ENCODE measurements around the gene ADH4. TPM values are rescaled to one million over a fixed set of nuclear protein-coding genes. Genes with fewer than 3 reads are reported as not detected.
"Not testable (repeated sequence)": the region's sequence is repeated elsewhere in the genome, so short reads cannot be mapped to it uniquely, and the experiment has no call there.

ADH4 gene
- total RNA-seq, 1 experiment from 2014 or later = 0.25 TPM

DNA sequence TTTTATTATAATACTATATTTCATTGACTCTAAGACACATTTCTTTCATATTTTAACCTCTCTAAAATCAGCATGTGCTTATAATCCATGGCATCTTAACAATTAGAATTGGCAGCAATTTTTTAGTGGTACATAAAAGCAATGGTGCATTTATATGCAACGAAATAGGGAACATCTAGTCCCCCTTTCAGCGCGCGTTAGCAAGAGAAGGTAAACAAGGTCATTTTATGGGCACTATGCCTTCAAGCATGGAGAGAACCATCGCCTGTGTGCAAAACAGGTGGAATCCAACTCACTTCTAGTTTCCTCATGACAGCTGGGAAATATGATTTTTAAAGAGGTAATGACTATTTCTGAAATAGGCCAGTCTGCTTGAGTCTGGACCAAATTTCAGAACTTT, 61.9 kb downstream of the ADH4 start:
- peaks cover 50% of the 10 kb centered on the region for H3K79me2 ChIP-seq (ENCODE audit: insufficient read depth, low read length)
- H3K27me3 ChIP-seq (ENCODE audit: insufficient read depth, low read length) = no peaks in the 10 kb centered on the region
- H2AFZ ChIP-seq (ENCODE audit: low read depth, low read length, poor library complexity, severe bottlenecking) = no peak overlapping the region
- no peak overlapping the region for H3K4me3 ChIP-seq (replicated peaks in 1 of 2; ENCODE audit: low read depth in 1 of 2, low read length in 2 of 2)
- H3K36me3 ChIP-seq (ENCODE audit: control insufficient read depth in 1 of 2, insufficient read depth in 2 of 2, low read length in 2 of 2) = peaks cover 31 to 50% of the 10 kb centered on the region in 2 experiments; a peak in 3 of 4 replicates
- DNase-seq (ENCODE audit: low read depth, low spot score) = no peak
- ChIA-PET POLR2A (no interaction called here), RAD21 (ENCODE audit: low non-redundant PET in 1 of 2, low total read pairs in 2 of 2, uncharacterized antibody in 2 of 2, unreplicated experiment in 2 of 2) (no interaction called here), CTCF (no interaction called here)
- no peak overlapping the region for H3K4me2 ChIP-seq (ENCODE audit: low read length)
- no TSS peak for BruUV-seq (replicated peaks)
- no peak overlapping the region for H3K27ac ChIP-seq (ENCODE audit: low read depth, low read length)
- TF ChIP-seq ZFX (IDR thresholded peaks at IDR 0.05) (no peak), SRF (IDR thresholded peaks at IDR 0.05; ENCODE audit: low read depth) (no peak), POLR2A (IDR thresholded peaks at IDR 0.05; ENCODE audit: borderline replicate concordance, extremely low read depth, insufficient read depth, insufficient read length) (no peak), CEBPB (IDR thresholded peaks at IDR 0.05; ENCODE audit: low read depth) (no peak), EGR1 (IDR thresholded peaks at IDR 0.05; ENCODE audit: low read depth) (no peak), JUND (IDR thresholded peaks at IDR 0.05) (no peak), SIN3A (IDR thresholded peaks at IDR 0.05; ENCODE audit: low read depth) (no peak)
- TF ChIP-seq, protein P1, sequence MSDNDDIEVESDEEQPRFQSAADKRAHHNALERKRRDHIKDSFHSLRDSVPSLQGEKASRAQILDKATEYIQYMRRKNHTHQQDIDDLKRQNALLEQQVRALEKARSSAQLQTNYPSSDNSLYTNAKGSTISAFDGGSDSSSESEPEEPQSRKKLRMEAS (IDR thresholded peaks at IDR 0.05) = no peak
- no peaks in the 10 kb centered on the region for H4K20me1 ChIP-seq (ENCODE audit: insufficient read depth)
- no peaks in the 10 kb centered on the region for H3K9me3 ChIP-seq (ENCODE audit: control insufficient read depth in 1 of 2, insufficient read depth in 1 of 2, low read depth in 1 of 2, low read length in 2 of 2)
- H3K9ac ChIP-seq (ENCODE audit: low read length) = no peak overlapping the region
- H3K9me2 ChIP-seq (ENCODE audit: insufficient read depth) = no peaks in the 10 kb centered on the region
- ATAC-seq = no peak
- intact Hi-C loops (cut with micrococcal nuclease) = no loop called here
- H3K4me1 ChIP-seq (ENCODE audit: control insufficient read depth in 1 of 2, insufficient read depth in 2 of 2, low read length in 2 of 2) = peaks cover 0 to under 1% of the 10 kb centered on the region in 2 experiments; a peak in 1 of 4 replicates

DNA sequence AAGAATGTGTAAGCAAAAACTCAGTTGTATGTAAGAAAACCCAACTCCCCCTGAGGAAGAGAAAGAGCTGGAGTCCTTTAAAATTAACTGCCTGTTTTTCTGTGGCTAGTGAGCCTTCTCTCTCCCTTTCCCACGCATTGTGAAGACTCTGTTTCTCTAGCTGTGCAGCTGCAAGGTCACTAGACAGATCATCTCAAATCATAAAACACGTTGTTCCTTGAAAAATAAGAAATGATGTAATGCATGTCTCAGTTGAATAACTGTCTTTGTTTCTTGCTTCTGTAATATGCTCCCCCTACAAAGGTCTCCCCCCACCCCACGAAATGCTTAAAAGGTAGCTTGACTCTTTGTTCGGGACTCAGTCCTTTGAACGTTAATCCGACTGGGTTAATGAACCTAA, 63.2 kb downstream of the ADH4 start:
- H4K20me1 ChIP-seq (ENCODE audit: insufficient read depth); H3K4me1 ChIP-seq (ENCODE audit: control insufficient read depth in 1 of 2, insufficient read depth in 2 of 2, low read length in 2 of 2); intact Hi-C loops (cut with micrococcal nuclease); H3K9me3 ChIP-seq (ENCODE audit: control insufficient read depth in 1 of 2, insufficient read depth in 1 of 2, low read depth in 1 of 2, low read length in 2 of 2); CTCF ChIA-PET; DNase-seq (ENCODE audit: low read depth, low spot score); POLR2A ChIA-PET; BruUV-seq (replicated peaks); H3K27me3 ChIP-seq (ENCODE audit: insufficient read depth, low read length); H3K27ac ChIP-seq (ENCODE audit: low read depth, low read length); H2AFZ ChIP-seq (ENCODE audit: low read depth, low read length, poor library complexity, severe bottlenecking); H3K4me2 ChIP-seq (ENCODE audit: low read length); H3K4me3 ChIP-seq (replicated peaks in 1 of 2; ENCODE audit: low read depth in 1 of 2, low read length in 2 of 2); H3K9me2 ChIP-seq (ENCODE audit: insufficient read depth); RAD21 ChIA-PET (ENCODE audit: low non-redundant PET in 1 of 2, low total read pairs in 2 of 2, uncharacterized antibody in 2 of 2, unreplicated experiment in 2 of 2); ATAC-seq; H3K9ac ChIP-seq (ENCODE audit: low read length): not testable (repeated sequence)
- Histone ChIP-seq H3K36me3 (ENCODE audit: control insufficient read depth in 1 of 2, insufficient read depth in 2 of 2, low read length in 2 of 2) (peaks cover 39 to 60% of the 10 kb centered on the region in 2 experiments; a peak in 3 of 4 replicates), H3K79me2 (ENCODE audit: insufficient read depth, low read length) (peaks cover 43% of the 10 kb centered on the region)
